ENCODE results near the gene PBX3. TPM values are rescaled to one million over a fixed set of nuclear protein-coding genes. Genes with fewer than 3 reads are reported as not detected.
A peak's percentile ranks its signal among the peaks of the same experiment; 100 is the strongest.

Gene PBX3
- total RNA-seq, 1 donor from 2014 or later = 48.6 TPM

- TF ChIP-seq, protein P1, sequence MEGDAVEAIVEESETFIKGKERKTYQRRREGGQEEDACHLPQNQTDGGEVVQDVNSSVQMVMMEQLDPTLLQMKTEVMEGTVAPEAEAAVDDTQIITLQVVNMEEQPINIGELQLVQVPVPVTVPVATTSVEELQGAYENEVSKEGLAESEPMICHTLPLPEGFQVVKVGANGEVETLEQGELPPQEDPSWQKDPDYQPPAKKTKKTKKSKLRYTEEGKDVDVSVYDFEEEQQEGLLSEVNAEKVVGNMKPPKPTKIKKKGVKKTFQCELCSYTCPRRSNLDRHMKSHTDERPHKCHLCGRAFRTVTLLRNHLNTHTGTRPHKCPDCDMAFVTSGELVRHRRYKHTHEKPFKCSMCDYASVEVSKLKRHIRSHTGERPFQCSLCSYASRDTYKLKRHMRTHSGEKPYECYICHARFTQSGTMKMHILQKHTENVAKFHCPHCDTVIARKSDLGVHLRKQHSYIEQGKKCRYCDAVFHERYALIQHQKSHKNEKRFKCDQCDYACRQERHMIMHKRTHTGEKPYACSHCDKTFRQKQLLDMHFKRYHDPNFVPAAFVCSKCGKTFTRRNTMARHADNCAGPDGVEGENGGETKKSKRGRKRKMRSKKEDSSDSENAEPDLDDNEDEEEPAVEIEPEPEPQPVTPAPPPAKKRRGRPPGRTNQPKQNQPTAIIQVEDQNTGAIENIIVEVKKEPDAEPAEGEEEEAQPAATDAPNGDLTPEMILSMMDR (IDR thresholded peaks at IDR 0.05) = no peak
- H3K4me1 ChIP-seq = no peaks in the 10 kb centered on the region
- intact Hi-C loops (cut with DNase I) = no loop called here
- H3K27ac ChIP-seq = no peak overlapping the region
- no peak overlapping the region for H3K4me3 ChIP-seq
- no peaks in the 10 kb centered on the region for H3K9me3 ChIP-seq
- no peak for ATAC-seq
- H3K27me3 ChIP-seq = no peaks in the 10 kb centered on the region
- no peak for DNase-seq
- no peaks in the 10 kb centered on the region for H3K36me3 ChIP-seq
Measured at GRCh38 chr9:125896964-125897363, 149.8 kb downstream of the PBX3 start.

GRCh38 chr9:125897481-125897880, 150.3 kb downstream of the PBX3 start:
- Histone ChIP-seq H3K36me3 (no peaks in the 10 kb centered on the region), H3K4me1 (no peaks in the 10 kb centered on the region), H3K4me3 (no peak overlapping the region), H3K27ac (no peak overlapping the region), H3K27me3 (no peaks in the 10 kb centered on the region), H3K9me3 (no peaks in the 10 kb centered on the region)
- intact Hi-C loops (cut with DNase I) = no loop called here
- ATAC-seq = no peak
- no peak for DNase-seq
- TF ChIP-seq, protein P1 (IDR thresholded peaks at IDR 0.05) = no peak

DNA sequence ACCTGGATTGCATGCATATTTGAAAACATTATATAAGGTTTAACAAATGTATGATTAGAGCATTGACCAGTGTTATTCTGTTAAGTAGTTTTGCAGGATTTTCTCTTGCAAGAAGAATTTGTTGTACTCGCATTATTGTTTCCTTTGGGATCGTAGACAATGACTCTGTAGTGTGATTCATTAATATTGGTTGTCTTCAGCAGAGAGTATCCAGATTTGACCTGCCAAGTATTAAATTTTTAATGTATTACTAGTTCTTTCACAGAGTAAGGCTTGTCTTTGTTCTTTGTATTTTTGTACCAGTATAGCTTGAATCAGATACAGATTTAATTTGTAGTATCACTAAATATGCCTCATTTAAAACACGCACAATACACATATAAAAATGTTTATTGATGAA, 155.0 kb downstream of the PBX3 start:
- no peak for ATAC-seq
- intact Hi-C loops (cut with DNase I) = no loop called here
- TF ChIP-seq, protein P1 (IDR thresholded peaks at IDR 0.05) = no peak
- Histone ChIP-seq H3K9me3 (no peaks in the 10 kb centered on the region), H3K4me3 (no peak overlapping the region), H3K36me3 (no peaks in the 10 kb centered on the region), H3K4me1 (no peaks in the 10 kb centered on the region), H3K27ac (no peak overlapping the region), H3K27me3 (no peaks in the 10 kb centered on the region)
- no peak for DNase-seq

DNA sequence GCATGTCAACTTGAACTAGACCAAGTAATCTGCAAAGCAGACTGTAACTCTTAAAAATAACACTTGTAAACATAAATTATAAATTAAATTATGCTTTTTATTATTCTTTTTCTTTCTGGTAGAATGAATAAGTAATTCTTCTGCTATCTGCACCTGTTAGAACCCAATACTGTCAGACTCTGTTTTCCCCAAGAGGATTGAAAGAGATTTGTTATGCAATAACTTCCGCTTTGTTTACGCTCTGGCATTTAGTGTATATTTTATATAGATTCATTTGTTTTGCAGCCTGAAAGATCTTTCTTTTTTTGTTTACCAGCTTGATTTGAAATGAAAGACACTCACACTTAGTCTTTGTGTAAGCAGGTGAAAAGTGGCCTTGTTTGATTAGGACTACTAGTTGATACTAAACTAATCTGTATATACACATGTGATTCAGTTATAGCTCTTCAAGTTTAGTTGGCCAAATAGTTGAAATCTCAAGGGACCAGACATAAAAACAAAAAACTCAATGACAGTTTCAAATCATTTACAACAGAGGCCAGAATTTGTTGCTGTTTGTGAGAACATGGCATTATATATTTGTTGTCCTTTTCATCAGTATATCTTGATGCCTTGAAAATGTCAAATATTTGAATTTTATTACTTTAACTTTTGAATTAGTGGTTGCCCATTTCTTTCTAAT, 155.8 kb downstream of the PBX3 start:
- Histone ChIP-seq H3K4me1 (no peaks in the 10 kb centered on the region), H3K36me3 (no peaks in the 10 kb centered on the region), H3K27ac (no peak overlapping the region), H3K27me3 (no peaks in the 10 kb centered on the region), H3K4me3 (no peak overlapping the region), H3K9me3 (no peaks in the 10 kb centered on the region)
- DNase-seq (no peak), ATAC-seq (no peak)
- intact Hi-C loops (cut with DNase I) = no loop called here
- TF ChIP-seq, protein P1 (IDR thresholded peaks at IDR 0.05) = no peak

- TF ChIP-seq, protein P1 (IDR thresholded peaks at IDR 0.05) = no peak
- H3K4me3 ChIP-seq = no peak overlapping the region
Measured at GRCh38 chr9:125904155-125904851, 157.1 kb downstream of the PBX3 start.

More at GRCh38 chr9:125904155-125904851, 157.1 kb downstream of the PBX3 start:
- H3K4me1 ChIP-seq = no peaks in the 10 kb centered on the region
- no peaks in the 10 kb centered on the region for H3K9me3 ChIP-seq
- intact Hi-C loops (cut with DNase I) = no loop called here
- no peaks in the 10 kb centered on the region for H3K36me3 ChIP-seq
- H3K27ac ChIP-seq = no peak overlapping the region
- no peak for DNase-seq
- ATAC-seq = peak; percentile 82
- no peaks in the 10 kb centered on the region for H3K27me3 ChIP-seq

Data from upper lobe of right lung (tissue), 1 donor.